ENCODE data around the gene FHIT.

FHIT gene

GRCh38 chr3:60216462-60217075 lies 1034.7 kb downstream of the FHIT start:
- Histone ChIP-seq H3K79me2 (ENCODE audit: control insufficient read depth, low read length) (no peaks in the 10 kb centered on the region), H3F3A (ENCODE audit: control insufficient read depth, insufficient read depth) (no peaks in the 10 kb centered on the region), H3K27ac (ENCODE audit: low read depth, low read length) (no peak overlapping the region), H3K4me1 (ENCODE audit: control insufficient read depth, low read length) (no peaks in the 10 kb centered on the region), H3K27me3 (ENCODE audit: control insufficient read depth, low read length) (no peaks in the 10 kb centered on the region), H3K4me3 (ENCODE audit: low read length) (no peak overlapping the region), H3K9me3 (ENCODE audit: control insufficient read depth, insufficient read depth, low read length) (no peaks in the 10 kb centered on the region), H4K20me1 (ENCODE audit: control insufficient read depth, insufficient read depth, low read depth, low read length) (no peaks in the 10 kb centered on the region), H3K4me2 (ENCODE audit: low read length) (no peak overlapping the region), H3K36me3 (ENCODE audit: control insufficient read depth, low read length) (no peaks in the 10 kb centered on the region), H3K9me2 (replicated peaks; ENCODE audit: control insufficient read depth, low read length) (no peaks in the 10 kb centered on the region)
- TF ChIP-seq CTCF (IDR thresholded peaks at IDR 0.05; ENCODE audit: low read depth, low read length, poor library complexity, severe bottlenecking) (no peak), EZH2phosphoT487 (IDR thresholded peaks at IDR 0.05; ENCODE audit: borderline replicate concordance, low read length) (no peak)

GRCh38 chr3:60215946-60216345 lies 1035.3 kb downstream of the FHIT start:
- no peaks in the 10 kb centered on the region for H3K36me3 ChIP-seq (ENCODE audit: control insufficient read depth, low read length)
- no peaks in the 10 kb centered on the region for H3K9me2 ChIP-seq (replicated peaks; ENCODE audit: control insufficient read depth, low read length)
- H3F3A ChIP-seq (ENCODE audit: control insufficient read depth, insufficient read depth) = no peaks in the 10 kb centered on the region
- H3K4me3 ChIP-seq (ENCODE audit: low read length) = no peak overlapping the region
- no peaks in the 10 kb centered on the region for H3K9me3 ChIP-seq (ENCODE audit: control insufficient read depth, insufficient read depth, low read length)
- H3K4me1 ChIP-seq (ENCODE audit: control insufficient read depth, low read length) = no peaks in the 10 kb centered on the region
- no peaks in the 10 kb centered on the region for H4K20me1 ChIP-seq (ENCODE audit: control insufficient read depth, insufficient read depth, low read depth, low read length)
- TF ChIP-seq EZH2phosphoT487 (IDR thresholded peaks at IDR 0.05; ENCODE audit: borderline replicate concordance, low read length) (no peak), CTCF (IDR thresholded peaks at IDR 0.05; ENCODE audit: low read depth, low read length, poor library complexity, severe bottlenecking) (no peak)
- H3K27ac ChIP-seq (ENCODE audit: low read depth, low read length) = no peak overlapping the region
- H3K79me2 ChIP-seq (ENCODE audit: control insufficient read depth, low read length) = no peaks in the 10 kb centered on the region
- no peak overlapping the region for H3K4me2 ChIP-seq (ENCODE audit: low read length)
- H3K27me3 ChIP-seq (ENCODE audit: control insufficient read depth, low read length) = no peaks in the 10 kb centered on the region

- H3K27ac ChIP-seq (ENCODE audit: low read depth, low read length) = no peak overlapping the region
- no peaks in the 10 kb centered on the region for H3K79me2 ChIP-seq (ENCODE audit: control insufficient read depth, low read length)
- H3K9me2 ChIP-seq (replicated peaks; ENCODE audit: control insufficient read depth, low read length) = no peaks in the 10 kb centered on the region
- H3K9me3 ChIP-seq (ENCODE audit: control insufficient read depth, insufficient read depth, low read length) = no peaks in the 10 kb centered on the region
- no peak for TF ChIP-seq EZH2phosphoT487 (IDR thresholded peaks at IDR 0.05; ENCODE audit: borderline replicate concordance, low read length)
- no peak for TF ChIP-seq CTCF (IDR thresholded peaks at IDR 0.05; ENCODE audit: low read depth, low read length, poor library complexity, severe bottlenecking)
- no peak overlapping the region for H3K4me3 ChIP-seq (ENCODE audit: low read length)
- no peaks in the 10 kb centered on the region for H3K4me1 ChIP-seq (ENCODE audit: control insufficient read depth, low read length)
- no peaks in the 10 kb centered on the region for H3K36me3 ChIP-seq (ENCODE audit: control insufficient read depth, low read length)
- no peaks in the 10 kb centered on the region for H3F3A ChIP-seq (ENCODE audit: control insufficient read depth, insufficient read depth)
- no peak overlapping the region for H3K4me2 ChIP-seq (ENCODE audit: low read length)
- no peaks in the 10 kb centered on the region for H3K27me3 ChIP-seq (ENCODE audit: control insufficient read depth, low read length)
- no peaks in the 10 kb centered on the region for H4K20me1 ChIP-seq (ENCODE audit: control insufficient read depth, insufficient read depth, low read depth, low read length)
These were observed 1043.3 kb downstream of the FHIT start for GRCh38 chr3:60207905-60208304.
